Subcutaneous abdominal adipose tissue (tissue), 5 donors: ENCODE data around the gene MAP3K5.

Experiments
- H3K27ac ChIP-seq: one replicate; pipeline ENCODE4 v1.7.0; 2013; ENCODE audit warnings: low read depth, mild to moderate bottlenecking, inconsistent platforms, low read length, moderate library complexity
- H3K27me3 ChIP-seq, 5 donors: one replicate each; pipeline ENCODE4 v1.7.0; 2013; ENCODE audit warnings: low read length in 5 of 5, inconsistent platforms in 1 of 5; ENCODE audit not compliant: control insufficient read depth in 5 of 5, insufficient read depth in 4 of 5
- H3K36me3 ChIP-seq, 5 donors: one replicate each; pipeline ENCODE4 v1.7.0; 2013; ENCODE audit warnings: low read length in 5 of 5; ENCODE audit not compliant: control insufficient read depth in 5 of 5, insufficient read depth in 5 of 5
- H3K4me1 ChIP-seq, 5 donors: one replicate each; pipeline ENCODE4 v1.7.0; 2013; ENCODE audit warnings: low read length in 5 of 5, mild to moderate bottlenecking in 3 of 5, moderate library complexity in 1 of 5; ENCODE audit not compliant: control insufficient read depth in 5 of 5, insufficient read depth in 5 of 5
- H3K4me3 ChIP-seq, 5 donors: one replicate each; pipeline ENCODE4 v1.7.0; 2013; ENCODE audit warnings: low read length in 5 of 5, low read depth in 1 of 5
- H3K9ac ChIP-seq, 5 donors: one replicate each; pipeline ENCODE4 v1.7.0; 2013; ENCODE audit warnings: low read length in 5 of 5, mild to moderate bottlenecking in 4 of 5, moderate library complexity in 3 of 5
- H3K9me3 ChIP-seq, 5 donors: one replicate each; pipeline ENCODE4 v1.7.0; 2013; ENCODE audit warnings: low read length in 5 of 5; ENCODE audit not compliant: control insufficient read depth in 5 of 5
- donor health status: healthy.
- donor health status: healthy.
- donor health status: healthy.
- donor health status: healthy.
- donor health status: healthy.

The MAP3K5 gene

DNA sequence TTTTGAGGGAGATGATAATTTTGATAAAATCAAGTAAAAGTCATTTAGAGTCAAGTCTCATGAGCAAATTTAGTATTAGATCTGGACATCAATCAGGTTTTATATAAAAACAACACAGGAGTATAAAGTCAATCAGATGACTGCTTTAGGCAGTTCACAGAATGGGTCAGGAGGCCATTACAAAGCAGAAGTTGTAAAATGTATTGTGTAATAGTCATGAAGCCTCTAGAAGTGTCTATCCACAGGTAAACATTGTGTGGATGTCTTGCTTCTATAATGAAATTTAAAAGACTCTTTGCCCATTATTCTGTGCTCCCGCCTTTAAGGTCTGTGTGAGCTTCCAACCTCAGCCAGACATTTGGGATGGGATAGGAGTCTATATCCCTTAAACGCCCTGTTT is 270.9 kb downstream of the MAP3K5 start:
- Histone ChIP-seq H3K27me3 (no peaks in the 10 kb centered on the region), H3K36me3 (no peaks in the 10 kb centered on the region), H3K27ac (no peak overlapping the region), H3K9ac (no peak overlapping the region), H3K4me3 (no peak overlapping the region), H3K4me1 (peaks cover 0 to 4% (median 3%) of the 10 kb centered on the region in 5 donors), H3K9me3 (no peaks in the 10 kb centered on the region)

DNA sequence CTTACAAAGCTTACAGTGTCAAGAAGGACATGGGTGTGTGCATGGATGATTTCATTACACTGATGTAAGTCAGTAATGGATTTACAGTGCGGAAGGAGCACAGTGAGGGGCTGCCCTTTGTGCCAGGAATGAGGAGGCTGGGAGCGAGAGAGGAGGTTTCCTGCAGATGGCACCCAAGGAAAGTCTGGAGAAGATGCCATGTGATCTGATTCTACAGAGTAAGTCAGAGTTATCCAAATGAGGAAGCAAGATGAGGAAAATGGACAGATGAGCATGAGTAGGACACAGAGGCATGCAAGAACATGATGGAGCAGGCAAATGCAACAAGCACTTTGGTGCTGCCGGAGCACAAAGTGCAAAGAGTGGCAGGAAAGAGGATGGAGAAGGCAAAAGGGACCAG is 271.8 kb downstream of the MAP3K5 start:
- H3K27ac ChIP-seq: no peak overlapping the region
- H3K27me3 ChIP-seq: no peaks in the 10 kb centered on the region
- no peaks in the 10 kb centered on the region for H3K36me3 ChIP-seq
- no peaks in the 10 kb centered on the region for H3K9me3 ChIP-seq
- no peak overlapping the region for H3K9ac ChIP-seq
- H3K4me1 ChIP-seq: no peaks in the 10 kb centered on the region
- no peak overlapping the region for H3K4me3 ChIP-seq

DNA sequence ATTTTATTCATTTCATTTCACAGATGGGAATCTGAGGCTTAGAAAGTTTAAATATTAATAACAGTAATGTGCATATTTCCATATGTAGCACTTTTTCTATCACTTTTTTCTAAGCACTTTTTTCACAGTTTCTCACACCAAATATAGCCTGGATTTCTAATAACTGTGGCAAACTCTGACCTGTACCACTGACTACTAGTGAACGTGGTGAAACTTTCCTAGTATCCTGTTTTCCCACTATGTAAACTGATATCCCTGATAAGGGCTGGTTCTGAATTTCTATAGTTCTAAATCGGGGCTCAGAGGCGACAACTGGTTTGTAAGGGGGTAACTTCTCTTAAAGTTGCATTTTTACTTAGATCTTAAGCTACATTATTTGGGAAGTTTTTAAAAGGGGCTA is 274.7 kb downstream of the MAP3K5 start:
- no peaks in the 10 kb centered on the region for H3K36me3 ChIP-seq
- H3K4me1 ChIP-seq: no peaks in the 10 kb centered on the region
- H3K27me3 ChIP-seq: no peaks in the 10 kb centered on the region
- no peaks in the 10 kb centered on the region for H3K9me3 ChIP-seq
- H3K4me3 ChIP-seq: no peak overlapping the region
- no peak overlapping the region for H3K27ac ChIP-seq
- no peak overlapping the region for H3K9ac ChIP-seq

DNA sequence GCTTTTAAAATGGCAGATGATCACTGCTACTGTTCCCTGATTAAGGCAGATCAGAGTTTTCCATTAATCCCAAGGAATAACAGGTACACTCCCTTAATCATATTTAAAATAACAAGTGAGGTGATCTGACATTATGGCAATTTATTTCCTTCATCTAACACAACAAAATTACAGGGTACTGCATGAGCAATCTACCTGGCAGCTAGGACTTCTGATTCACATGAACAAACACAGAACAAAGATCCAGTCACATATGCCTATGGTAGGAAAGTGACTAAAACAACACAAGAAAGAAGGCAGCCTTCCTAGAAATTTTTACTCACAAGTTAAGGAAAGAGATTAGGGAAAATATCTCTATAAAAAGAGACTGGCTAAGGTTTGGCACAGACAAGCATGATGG is 275.3 kb downstream of the MAP3K5 start:
- no peaks in the 10 kb centered on the region for H3K36me3 ChIP-seq
- H3K4me1 ChIP-seq: peaks cover 0 to 1% (median 0%) of the 10 kb centered on the region in 5 donors
- H3K4me3 ChIP-seq: no peak overlapping the region
- no peaks in the 10 kb centered on the region for H3K27me3 ChIP-seq
- no peak overlapping the region for H3K27ac ChIP-seq
- H3K9me3 ChIP-seq: no peaks in the 10 kb centered on the region
- H3K9ac ChIP-seq: no peak overlapping the region

DNA sequence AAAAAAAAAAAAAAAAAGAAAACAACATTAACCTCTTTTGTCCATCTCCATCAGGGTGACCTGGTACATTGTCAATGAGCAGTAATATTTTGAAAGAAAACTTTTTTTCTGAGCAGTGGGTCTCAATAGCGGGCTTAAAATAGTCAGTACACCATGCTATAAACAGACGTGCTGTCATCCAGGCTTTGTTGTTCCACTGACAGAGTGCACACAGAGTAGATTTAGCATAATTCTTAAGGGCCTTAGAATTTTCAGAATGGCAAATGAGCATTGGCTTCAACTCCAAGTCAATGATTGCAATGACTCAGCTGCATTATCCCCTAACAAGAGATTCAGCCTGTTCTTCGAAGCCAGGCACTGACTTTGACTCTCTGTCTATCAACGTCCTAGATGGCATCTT is 277.7 kb downstream of the MAP3K5 start:
- no peak overlapping the region for H3K27ac ChIP-seq
- H3K27me3 ChIP-seq: no peaks in the 10 kb centered on the region
- H3K9ac ChIP-seq: no peak overlapping the region
- H3K4me1 ChIP-seq: peaks cover 0 to 2% (median 0%) of the 10 kb centered on the region in 5 donors
- no peaks in the 10 kb centered on the region for H3K36me3 ChIP-seq
- no peak overlapping the region for H3K4me3 ChIP-seq
- no peaks in the 10 kb centered on the region for H3K9me3 ChIP-seq

DNA sequence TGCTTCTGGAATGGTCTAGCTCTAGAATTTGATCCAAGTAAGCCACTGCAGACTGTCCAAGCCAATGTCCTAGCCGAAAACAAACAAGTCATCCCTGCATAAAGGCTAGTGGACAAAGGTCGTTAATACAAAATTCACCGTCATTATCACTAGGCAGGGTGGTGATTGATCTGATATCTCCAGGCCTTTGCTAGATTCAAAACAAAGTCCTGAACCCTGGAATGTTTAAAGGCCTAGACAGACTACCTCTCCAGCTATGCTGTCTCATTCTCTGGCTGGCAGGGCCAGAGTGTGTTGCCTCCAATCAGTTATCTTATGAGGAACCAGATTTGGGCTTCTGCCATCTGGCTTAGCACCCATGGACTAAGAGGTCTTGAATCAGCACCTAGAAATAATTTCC is 280.4 kb downstream of the MAP3K5 start:
- H3K4me1 ChIP-seq: peaks cover 0 to 2% (median 0%) of the 10 kb centered on the region in 5 donors
- no peak overlapping the region for H3K27ac ChIP-seq
- H3K9me3 ChIP-seq: no peaks in the 10 kb centered on the region
- H3K36me3 ChIP-seq: no peaks in the 10 kb centered on the region
- no peaks in the 10 kb centered on the region for H3K27me3 ChIP-seq
- H3K9ac ChIP-seq: no peak overlapping the region
- no peak overlapping the region for H3K4me3 ChIP-seq

DNA sequence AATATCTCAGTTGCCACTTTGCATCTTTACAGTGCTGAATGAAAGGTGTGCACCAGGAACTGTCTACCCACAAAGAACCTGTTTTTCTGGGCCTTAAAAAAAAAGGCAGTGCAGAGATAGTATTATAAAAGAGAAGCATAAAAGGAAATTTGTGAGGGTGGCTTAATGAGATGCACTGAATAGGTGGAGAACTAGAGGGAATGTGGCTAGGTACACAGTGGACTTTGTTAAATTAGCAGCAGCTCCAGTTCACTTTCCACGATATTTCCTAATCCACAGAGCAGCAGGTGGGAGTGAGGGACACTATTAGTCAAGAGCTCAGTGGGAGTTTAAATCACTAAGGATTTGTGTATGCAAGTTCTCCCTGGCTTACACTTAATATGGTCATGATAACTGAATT is 280.9 kb downstream of the MAP3K5 start:
- no peak overlapping the region for H3K27ac ChIP-seq
- H3K27me3 ChIP-seq: no peaks in the 10 kb centered on the region
- no peaks in the 10 kb centered on the region for H3K36me3 ChIP-seq
- H3K4me1 ChIP-seq: peaks cover 0 to 2% (median 0%) of the 10 kb centered on the region in 5 donors
- H3K4me3 ChIP-seq: no peak overlapping the region
- no peaks in the 10 kb centered on the region for H3K9me3 ChIP-seq
- no peak overlapping the region for H3K9ac ChIP-seq

DNA sequence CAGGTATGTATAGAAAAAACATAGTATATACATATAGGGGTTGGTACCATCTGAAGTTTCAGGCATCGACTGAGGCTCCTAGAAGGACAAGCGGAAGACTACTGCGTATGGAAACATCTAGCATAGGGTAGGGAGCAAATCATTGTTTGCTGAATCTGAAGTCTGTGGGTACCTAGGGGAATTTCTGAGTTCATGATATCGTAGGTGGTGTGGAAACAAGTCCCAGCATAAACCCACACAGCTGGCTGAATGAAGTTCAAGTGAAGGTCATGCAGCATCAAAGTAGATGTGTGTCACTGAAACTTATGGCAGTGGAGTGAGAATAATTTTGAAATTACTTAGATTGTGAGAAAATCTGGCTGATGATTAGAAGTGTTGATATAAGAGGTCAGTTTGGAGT is 281.5 kb downstream of the MAP3K5 start:
- H3K36me3 ChIP-seq: no peaks in the 10 kb centered on the region
- H3K4me3 ChIP-seq: no peak overlapping the region
- H3K9ac ChIP-seq: no peak overlapping the region
- H3K27ac ChIP-seq: no peak overlapping the region
- no peaks in the 10 kb centered on the region for H3K9me3 ChIP-seq
- peaks cover 0 to 2% (median 0%) of the 10 kb centered on the region in 5 donors for H3K4me1 ChIP-seq
- H3K27me3 ChIP-seq: no peaks in the 10 kb centered on the region

DNA sequence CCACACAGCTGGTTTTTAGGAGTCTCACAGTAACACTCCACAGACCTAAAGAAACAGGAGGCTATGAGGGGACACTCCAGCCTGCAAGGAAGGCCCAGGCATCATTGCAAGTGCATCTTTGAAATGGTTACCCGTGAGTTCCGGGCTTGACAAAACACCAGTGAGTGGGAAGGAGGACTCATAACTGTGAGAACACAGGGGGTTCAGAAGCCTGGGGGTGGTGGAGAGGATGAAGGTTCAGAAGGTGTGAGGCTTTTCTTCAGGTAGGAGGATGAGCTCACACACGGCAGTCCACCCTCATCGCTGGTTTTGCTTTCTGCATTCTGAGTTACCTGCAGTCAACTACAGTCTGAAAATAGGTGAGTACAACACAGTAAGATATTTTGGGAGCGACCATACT is 282.0 kb downstream of the MAP3K5 start:
- Histone ChIP-seq H3K27ac (no peak overlapping the region), H3K9me3 (no peaks in the 10 kb centered on the region), H3K4me1 (peaks cover 0 to 2% (median 0%) of the 10 kb centered on the region in 5 donors), H3K36me3 (no peaks in the 10 kb centered on the region), H3K4me3 (no peak overlapping the region), H3K9ac (no peak overlapping the region), H3K27me3 (no peaks in the 10 kb centered on the region)

DNA sequence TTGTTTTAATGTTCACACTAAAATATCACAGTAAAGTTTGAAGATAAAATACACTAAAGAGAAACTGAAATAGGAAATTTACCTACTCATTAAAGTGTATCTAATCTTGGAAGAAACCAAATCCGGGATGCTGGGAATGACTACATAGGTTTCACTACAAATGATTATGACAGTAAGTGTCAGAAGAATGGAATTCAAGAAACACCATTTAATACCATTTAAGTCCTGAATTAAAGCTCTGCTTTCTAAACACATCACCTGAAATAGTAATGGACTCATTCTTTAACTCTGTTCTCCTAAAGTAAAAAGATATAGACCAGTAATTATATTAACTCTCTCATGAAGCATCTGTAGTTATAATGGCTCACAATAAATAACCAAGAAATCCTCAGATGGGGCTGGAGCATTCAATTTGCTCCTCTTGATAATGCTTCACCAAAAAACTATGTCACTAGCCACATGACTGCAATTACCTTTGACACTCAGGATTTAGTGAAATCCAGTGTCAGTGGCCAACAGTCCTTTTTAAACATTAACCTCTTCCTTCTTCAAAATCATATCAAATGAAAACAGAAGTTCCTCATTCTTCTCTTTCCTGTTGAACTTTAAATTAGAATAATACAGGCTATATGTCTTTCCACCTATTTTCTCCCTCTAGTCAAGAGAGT is 283.4 kb downstream of the MAP3K5 start:
- Histone ChIP-seq H3K27ac (no peak overlapping the region), H3K9ac (no peak overlapping the region), H3K4me1 (peaks cover 0 to 2% (median 0%) of the 10 kb centered on the region in 5 donors), H3K9me3 (no peaks in the 10 kb centered on the region), H3K27me3 (no peaks in the 10 kb centered on the region), H3K36me3 (no peaks in the 10 kb centered on the region), H3K4me3 (no peak overlapping the region)
